ENCODE data around the gene CPB2.

CPB2 gene

DNA sequence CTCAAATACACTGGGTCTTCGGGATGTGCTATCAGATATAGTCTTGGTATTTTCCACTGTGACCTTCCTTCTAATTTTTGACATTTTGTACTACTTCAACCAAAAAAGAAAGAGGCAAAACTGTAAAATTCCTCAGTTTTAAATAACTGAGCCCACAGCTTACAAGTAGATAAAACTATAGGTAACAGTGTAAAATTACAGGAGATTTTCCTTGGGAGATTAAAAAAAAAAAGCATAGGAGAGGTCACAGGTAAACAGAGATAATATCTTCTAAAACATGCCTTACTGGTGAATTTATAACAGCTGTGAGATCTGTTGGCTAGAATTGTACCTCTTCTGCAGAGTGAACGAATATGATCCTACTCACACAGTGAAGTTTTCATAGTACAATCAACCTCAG is 59.4 kb downstream of the CPB2 start:
- no peak for DNase-seq

DNA sequence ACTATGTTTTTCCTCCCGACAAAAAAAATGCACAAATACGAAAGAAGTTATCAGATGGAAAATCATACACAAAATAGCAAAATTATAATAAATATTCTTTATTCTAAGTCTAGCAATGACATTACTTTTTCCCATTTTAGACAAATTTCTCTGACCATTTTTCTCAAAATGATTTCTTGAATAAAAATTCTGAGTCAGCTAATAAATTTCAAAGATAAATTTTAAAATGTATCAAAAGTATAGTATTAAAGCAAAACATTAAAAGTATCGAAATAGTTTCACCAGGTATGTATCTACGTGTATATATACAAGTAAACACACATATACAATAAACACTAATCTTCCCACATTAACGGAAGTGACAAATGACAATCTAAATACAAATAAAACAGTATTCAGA is 61.2 kb downstream of the CPB2 start:
- no peak for DNase-seq

GRCh38 chr13:46041419-46041839 is 63.4 kb downstream of the CPB2 start:
- DNase-seq = no peak

DNA sequence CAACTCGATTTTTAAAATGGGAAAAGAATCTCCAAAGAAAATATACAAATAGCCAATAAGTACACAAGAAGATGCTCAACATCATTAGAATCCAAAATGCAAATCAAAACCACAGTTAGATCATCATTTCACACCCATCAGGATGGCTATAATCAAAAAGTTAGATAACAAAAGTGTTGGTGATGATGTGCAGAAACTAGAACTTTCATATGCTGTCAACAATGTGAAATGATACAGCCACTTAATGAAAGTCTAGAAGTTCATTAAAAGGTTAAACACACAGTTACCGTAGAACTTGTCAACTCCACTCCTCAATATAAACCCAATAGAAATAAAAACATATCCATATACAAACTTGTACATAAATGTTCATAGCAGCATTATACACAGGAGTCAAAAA is 64.1 kb downstream of the CPB2 start:
- no peak for DNase-seq

GRCh38 chr13:46039411-46040182 is 65.2 kb downstream of the CPB2 start:
- no peak for DNase-seq

GRCh38 chr13:46038296-46038695 is 66.5 kb downstream of the CPB2 start:
- DNase-seq = no peak

DNA sequence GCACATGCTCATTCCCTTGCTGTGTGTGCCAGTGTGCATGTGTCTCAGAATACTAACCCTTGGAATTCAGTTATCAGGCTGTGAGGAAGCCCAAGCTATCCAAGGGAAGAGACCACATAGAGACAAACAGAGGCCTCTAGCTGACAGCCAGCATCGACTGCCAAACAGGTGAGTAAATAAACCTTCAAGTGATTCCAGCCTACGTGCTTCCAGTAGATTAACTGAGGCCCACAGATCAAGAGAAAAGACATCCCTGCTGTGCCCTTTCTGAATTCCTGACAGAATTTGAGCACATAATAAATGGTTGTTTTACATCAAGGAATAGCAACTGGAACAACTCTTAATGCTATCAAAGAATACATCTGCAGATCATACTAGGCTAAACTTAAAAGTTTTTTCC is 69.8 kb downstream of the CPB2 start:
- DNase-seq = no peak

DNA sequence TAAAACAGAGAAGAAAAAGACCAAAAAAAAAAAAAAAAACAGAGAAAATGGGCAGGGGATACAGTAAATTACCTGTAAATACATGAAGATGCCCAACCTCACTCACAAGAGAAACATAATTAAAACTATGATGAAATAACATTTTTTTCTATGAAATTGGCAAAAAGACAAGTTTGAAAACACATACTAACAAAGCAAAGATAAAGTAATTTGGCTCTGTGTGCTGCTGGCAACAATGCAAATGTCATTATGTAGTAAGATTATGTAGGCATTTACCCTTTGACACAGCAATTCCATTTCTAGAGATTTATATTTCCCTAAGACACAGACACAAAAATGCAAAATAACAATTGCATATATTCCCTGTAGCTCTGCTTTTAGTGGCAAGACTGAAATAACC is 72.5 kb downstream of the CPB2 start:
- DNase-seq = no peak

- DNase-seq = no peak
Measured at GRCh38 chr13:46031581-46032263, 73.1 kb downstream of the CPB2 start.

DNA sequence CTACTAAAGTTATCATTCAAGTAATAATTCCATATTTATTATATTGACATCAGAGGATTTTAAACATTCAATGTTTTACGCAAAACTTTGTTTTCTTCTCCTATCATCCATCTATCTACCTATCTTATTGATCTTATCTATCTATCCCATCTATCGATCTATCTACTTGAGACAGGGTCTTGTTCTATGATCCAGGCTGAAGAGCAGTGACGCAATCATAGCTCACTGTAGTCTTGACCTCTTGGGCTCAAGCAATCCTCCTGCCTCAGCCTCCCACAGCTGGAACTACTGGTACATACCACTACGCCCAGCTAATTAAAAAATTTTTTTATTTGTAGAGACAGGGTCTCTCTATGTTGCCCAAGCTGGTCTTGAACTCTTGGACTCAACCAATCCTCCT is 79.7 kb downstream of the CPB2 start:
- no peak for DNase-seq

GRCh38 chr13:46022481-46022880 is 82.4 kb downstream of the CPB2 start:
- no peak for DNase-seq

- no peak for DNase-seq
Measured at GRCh38 chr13:46016216-46016615, 88.6 kb downstream of the CPB2 start.

GRCh38 chr13:46015366-46015765 is 89.5 kb downstream of the CPB2 start:
- peak; percentile 7 to 74 (median 42) for DNase-seq

- no peak for DNase-seq
Measured at GRCh38 chr13:46012404-46012803, 92.4 kb downstream of the CPB2 start.

DNA sequence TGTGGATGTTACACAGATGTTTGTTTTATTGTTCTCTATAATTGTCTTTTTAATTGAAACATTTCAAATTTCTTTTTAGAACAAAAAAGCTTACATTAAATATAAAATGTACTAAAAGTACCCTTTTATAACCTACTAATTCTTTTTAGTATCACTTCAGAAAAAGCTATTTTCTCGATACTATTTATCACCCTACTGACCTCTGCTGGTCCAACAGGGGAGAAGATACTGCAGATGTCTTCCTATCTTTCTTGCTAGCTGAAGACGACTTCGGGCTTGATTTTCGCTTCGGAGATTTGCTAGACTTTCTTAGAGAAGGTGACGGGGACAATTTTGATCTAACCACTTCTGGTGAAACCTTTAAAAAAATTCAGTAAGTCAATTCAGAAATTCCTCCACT is 94.7 kb downstream of the CPB2 start:
- peak in 3 of 4 experiments; percentile 2 to 18 (median 5) for DNase-seq

DNA sequence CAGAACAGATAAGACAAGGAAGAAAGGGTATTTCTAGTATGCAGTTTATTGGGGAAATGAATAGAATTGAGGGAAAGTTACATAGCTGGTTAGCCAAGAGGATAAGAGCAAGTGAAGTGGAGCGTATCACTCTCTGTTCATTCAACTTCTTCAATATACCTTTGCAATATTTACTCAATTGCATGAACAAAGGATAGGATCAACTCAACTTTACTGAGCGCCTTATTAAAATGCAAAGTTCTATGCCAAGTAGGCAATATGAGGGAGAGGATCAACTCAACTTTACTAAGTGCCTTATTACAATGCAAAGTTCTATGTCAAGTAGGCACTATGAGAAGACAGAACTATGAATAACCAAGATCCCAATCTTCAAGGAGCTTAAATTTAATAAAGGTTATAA is 96.2 kb downstream of the CPB2 start:
- DNase-seq = no peak

DNA sequence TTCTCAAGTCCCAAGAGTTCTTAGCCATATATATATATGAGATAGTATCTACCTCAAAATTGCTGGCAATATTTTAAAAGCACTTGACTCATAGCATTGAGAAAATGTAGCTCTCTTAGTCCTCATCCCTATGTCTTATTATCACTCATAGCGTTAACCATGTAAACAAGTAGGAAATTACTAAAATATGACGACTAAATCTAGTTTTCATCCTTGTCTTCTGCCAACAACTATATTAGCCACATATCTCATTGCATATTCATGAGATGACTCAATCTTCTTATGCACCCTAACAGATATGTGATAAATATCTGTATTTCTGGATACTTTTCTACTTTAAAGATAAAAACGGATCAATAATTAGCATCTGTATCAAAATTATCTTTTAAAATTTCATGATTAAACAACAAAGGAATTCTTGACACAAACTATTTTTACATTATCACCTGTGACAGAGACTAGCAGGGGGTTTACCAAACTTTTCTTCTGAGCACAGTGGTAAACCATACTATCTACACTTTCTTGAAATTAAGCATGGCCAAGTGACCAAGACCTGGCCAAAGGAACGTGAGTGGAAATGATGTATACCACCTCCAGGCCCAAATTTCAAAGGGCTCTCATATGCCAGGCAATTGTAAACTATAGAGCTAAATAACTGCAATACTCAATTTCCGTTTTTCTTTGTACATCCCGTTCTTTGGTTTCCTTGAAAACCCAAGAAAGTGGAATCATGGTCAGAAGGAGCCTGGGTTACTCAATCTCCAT is 98.0 kb downstream of the CPB2 start:
- DNase-seq = no peak

- DNase-seq = no peak
Measured at GRCh38 chr13:46004491-46004890, 100.3 kb downstream of the CPB2 start.

Measured in suppressor macrophage (primary cell).